ENCODE measurements around the gene UCN3. TPM values are rescaled to one million over a fixed set of nuclear protein-coding genes. Genes with fewer than 3 reads are reported as not detected.

The UCN3 gene
- total and polyA plus RNA-seq, 2 experiments from 2014 or later: not detected

- no peak for DNase-seq
- Histone ChIP-seq H3K9me2 (ENCODE audit: insufficient read depth) (no peaks in the 10 kb centered on the region), H3K79me2 (ENCODE audit: insufficient read depth) (peaks cover 100% of the 10 kb centered on the region), H3K4me3 (no peak overlapping the region), H3K9me3 (ENCODE audit: low read depth) (no peaks in the 10 kb centered on the region), H2AFZ (no peak overlapping the region), H3F3A (ENCODE audit: insufficient read depth) (peaks cover 4% of the 10 kb centered on the region; the same call in 1 of the 2 replicates), H3K4me2 (ENCODE audit: unreplicated experiment) (no peak overlapping the region), H3K27me3 (replicated peaks; ENCODE audit: insufficient read depth) (no peaks in the 10 kb centered on the region), H3K36me3 (ENCODE audit: low read depth) (no peaks in the 10 kb centered on the region), H3K9ac (no peak overlapping the region), H3K27ac (no peak overlapping the region), H4K20me1 (ENCODE audit: insufficient read depth) (no peaks in the 10 kb centered on the region), H3K4me1 (ENCODE audit: insufficient read depth) (peaks cover 10% of the 10 kb centered on the region)
- TF ChIP-seq EZH2phosphoT487 (IDR thresholded peaks at IDR 0.05; ENCODE audit: insufficient read depth, low read depth): no peak
- no peak for TF ChIP-seq EZH2 (IDR thresholded peaks at IDR 0.05; ENCODE audit: insufficient read depth, poor library complexity, severe bottlenecking)
- in situ Hi-C loops (cut with MboI): no loop called here
These were observed 53.8 kb downstream of the UCN3 start for GRCh38 chr10:5418584-5418983.

- 96% methylated on average over 3 of the region's 3 CpGs for WGBS, 2 experiments (ENCODE audit: low coverage in 1 of 2, low lambda C conversion rate in 2 of 2, missing lambda C conversion rate in 2 of 2)
- H2AFZ ChIP-seq: no peak overlapping the region
- H3K9me2 ChIP-seq (ENCODE audit: insufficient read depth): no peaks in the 10 kb centered on the region
- H3K27me3 ChIP-seq (replicated peaks; ENCODE audit: insufficient read depth): no peaks in the 10 kb centered on the region
- no peaks in the 10 kb centered on the region for H3K36me3 ChIP-seq (ENCODE audit: low read depth)
- no peaks in the 10 kb centered on the region for H3K9me3 ChIP-seq (ENCODE audit: low read depth)
- no peak for DNase-seq
- no peak overlapping the region for H3K9ac ChIP-seq
- no peaks in the 10 kb centered on the region for H4K20me1 ChIP-seq (ENCODE audit: insufficient read depth)
- H3K4me1 ChIP-seq (ENCODE audit: insufficient read depth): peaks cover 12% of the 10 kb centered on the region
- H3K27ac ChIP-seq: no peak overlapping the region
- H3K4me3 ChIP-seq: no peak overlapping the region
- H3K4me2 ChIP-seq (ENCODE audit: unreplicated experiment): no peak overlapping the region
- TF ChIP-seq EZH2 (IDR thresholded peaks at IDR 0.05; ENCODE audit: insufficient read depth, poor library complexity, severe bottlenecking) (no peak), EZH2phosphoT487 (IDR thresholded peaks at IDR 0.05; ENCODE audit: insufficient read depth, low read depth) (no peak)
- in situ Hi-C loops (cut with MboI): no loop called here
- H3K79me2 ChIP-seq (ENCODE audit: insufficient read depth): peaks cover 100% of the 10 kb centered on the region
- 0 out of 2 replicates have a peak, but pooled peaks cover 6% of the 10 kb centered on the region for H3F3A ChIP-seq (ENCODE audit: insufficient read depth)
These were observed 54.8 kb downstream of the UCN3 start for GRCh38 chr10:5419466-5420094.

- Histone ChIP-seq H4K20me1 (ENCODE audit: insufficient read depth) (no peaks in the 10 kb centered on the region), H3K4me1 (ENCODE audit: insufficient read depth) (peaks cover 12% of the 10 kb centered on the region), H3K4me2 (ENCODE audit: unreplicated experiment) (peak overlapping the region; percentile 72), H3K9me3 (ENCODE audit: low read depth) (no peaks in the 10 kb centered on the region), H3K27ac (peak overlapping the region; percentile 18; the same call in 1 of the 2 replicates), H3K9me2 (ENCODE audit: insufficient read depth) (no peaks in the 10 kb centered on the region), H2AFZ (peak overlapping the region; percentile 72), H3K9ac (peak overlapping the region; percentile 40), H3K36me3 (ENCODE audit: low read depth) (no peaks in the 10 kb centered on the region), H3K27me3 (replicated peaks; ENCODE audit: insufficient read depth) (no peaks in the 10 kb centered on the region), H3K4me3 (peak overlapping the region; percentile 41; the same call in 1 of the 2 replicates), H3F3A (ENCODE audit: insufficient read depth) (0 out of 2 replicates have a peak, but pooled peaks cover 6% of the 10 kb centered on the region), H3K79me2 (ENCODE audit: insufficient read depth) (peaks cover 80% of the 10 kb centered on the region)
- TF ChIP-seq EZH2phosphoT487 (IDR thresholded peaks at IDR 0.05; ENCODE audit: insufficient read depth, low read depth): no peak
- TF ChIP-seq EZH2 (IDR thresholded peaks at IDR 0.05; ENCODE audit: insufficient read depth, poor library complexity, severe bottlenecking): no peak
- in situ Hi-C loops (cut with MboI): no loop called here
- 8 to 21% methylated on average over 2 of the region's 2 CpGs for WGBS, 2 experiments (ENCODE audit: low coverage in 1 of 2, low lambda C conversion rate in 2 of 2, missing lambda C conversion rate in 2 of 2)
- peak; percentile 46 for DNase-seq
These were observed 59.0 kb downstream of the UCN3 start for GRCh38 chr10:5423771-5424170.

Other genes starting within 250 kb of the UCN3 start
- gene AKR1C8, start 179.8 kb upstream of the UCN3 start, total RNA-seq (2014; rRNA removed; shearing (Covaris generic)): not detected in 2 replicates
- gene AKR1C8, start 179.8 kb upstream of the UCN3 start, polyA plus RNA-seq (2016; fragmentation: Nextera tagmentation; extraction: Ambion mirVana): not detected in 2 replicates
- gene AKR1C4, start 168.1 kb upstream of the UCN3 start, total RNA-seq (2014; rRNA removed; shearing (Covaris generic)): not detected in 2 replicates
- gene AKR1C4, start 168.1 kb upstream of the UCN3 start, polyA plus RNA-seq (2016; fragmentation: Nextera tagmentation; extraction: Ambion mirVana): not detected in 2 replicates
- gene TUBAL3, start 39.9 kb downstream of the UCN3 start, total RNA-seq (2014; rRNA removed; shearing (Covaris generic)): not detected in 2 replicates
- not detected in 2 replicates for gene TUBAL3, start 39.9 kb downstream of the UCN3 start, polyA plus RNA-seq (2016; fragmentation: Nextera tagmentation; extraction: Ambion mirVana)
- gene NET1, start 47.6 kb downstream of the UCN3 start, total RNA-seq (2014; rRNA removed; shearing (Covaris generic)): 40.2 and 42.9 TPM in 2 replicates
- gene NET1, start 47.6 kb downstream of the UCN3 start, polyA plus RNA-seq (2016; fragmentation: Nextera tagmentation; extraction: Ambion mirVana): 36.5 and 36.7 TPM in 2 replicates
- gene CALML5, start 134.6 kb downstream of the UCN3 start, total RNA-seq (2014; rRNA removed; shearing (Covaris generic)): not detected in 2 replicates
- not detected in 2 replicates for gene CALML5, start 134.6 kb downstream of the UCN3 start, polyA plus RNA-seq (2016; fragmentation: Nextera tagmentation; extraction: Ambion mirVana)
- gene CALML3, start 160.0 kb downstream of the UCN3 start, total RNA-seq (2014; rRNA removed; shearing (Covaris generic)): not detected in 2 replicates
- not detected in 2 replicates for gene CALML3, start 160.0 kb downstream of the UCN3 start, polyA plus RNA-seq (2016; fragmentation: Nextera tagmentation; extraction: Ambion mirVana)

All from GM23248 (cell line).